SH-SY5Y (cell line): ENCODE measurements around the gene CDH16.

Source experiments
- GATA2 ChIP-seq: IDR thresholded peaks from 2 replicates; pipeline ENCODE4 v1.6.1; 2011; ENCODE audit warnings: mild to moderate bottlenecking, low read depth, low read length
- GATA3 ChIP-seq: IDR thresholded peaks from 2 replicates; pipeline ENCODE4 v1.6.1; 2011; ENCODE audit warnings: low read depth, mild to moderate bottlenecking, low read length, moderate library complexity

- TF ChIP-seq GATA3 (no peak), GATA2 (no peak)
These were observed 36.6 kb downstream of the CDH16 start for GRCh38 chr16:66881964-66882508.
